WTC11 (cell line): Measurements from ENCODE around the gene AGA.

Source experiments
- ETV6 ChIP-seq: sonication (generic); formaldehyde crosslinking; IDR thresholded peaks from 2 replicates; pipeline ENCODE4 v1.8.1; 2022; ENCODE audit warnings: mild to moderate bottlenecking, missing genetic modification reagents
- NFE2L1 ChIP-seq: sonication (generic); formaldehyde crosslinking; IDR thresholded peaks from 2 replicates; pipeline ENCODE4 v1.8.1; 2023; ENCODE audit warnings: missing genetic modification reagents
- NR2C2 ChIP-seq: sonication (generic); formaldehyde crosslinking; IDR thresholded peaks from 2 replicates; pipeline ENCODE4 v1.8.0; 2022; ENCODE audit warnings: mild to moderate bottlenecking, missing genetic modification reagents
- TEAD1 ChIP-seq: sonication (generic); formaldehyde crosslinking; IDR thresholded peaks from 2 replicates; pipeline ENCODE4 v1.8.0; 2022; ENCODE audit warnings: mild to moderate bottlenecking, missing genetic modification reagents
- ZBTB21 ChIP-seq: sonication (generic); formaldehyde crosslinking; IDR thresholded peaks from 2 replicates; pipeline ENCODE4 v1.8.1; 2023; ENCODE audit warnings: mild to moderate bottlenecking, missing genetic modification reagents, borderline replicate concordance
- ZNF232 ChIP-seq: sonication (generic); formaldehyde crosslinking; IDR thresholded peaks from 2 replicates; pipeline ENCODE4 v1.8.0; 2022; ENCODE audit warnings: mild to moderate bottlenecking, missing genetic modification reagents
- ZNF317 ChIP-seq: sonication (generic); formaldehyde crosslinking; IDR thresholded peaks from 2 replicates; pipeline ENCODE4 v1.8.1; 2023; ENCODE audit warnings: low read depth, mild to moderate bottlenecking, moderate library complexity, missing genetic modification reagents, borderline replicate concordance
- TF ChIP-seq, protein P1 (sequence below): fragments of 200-600 bp; IDR thresholded peaks from 2 replicates; pipeline ENCODE4 v1.8.0; 2022; ENCODE audit warnings: antibody characterized with exemption
- TF ChIP-seq, protein P2 (sequence below): sonication (generic); formaldehyde crosslinking; IDR thresholded peaks from 2 replicates; pipeline ENCODE4 v1.8.0; 2022; ENCODE audit warnings: mild to moderate bottlenecking, missing genetic modification reagents
- TF ChIP-seq, protein P3 (sequence below): sonication (generic); formaldehyde crosslinking; IDR thresholded peaks from 2 replicates; pipeline ENCODE4 v1.8.1; 2023; ENCODE audit warnings: mild to moderate bottlenecking, missing genetic modification reagents
- TF ChIP-seq, protein P4 (sequence below): sonication (generic); formaldehyde crosslinking; IDR thresholded peaks from 2 replicates; pipeline ENCODE4 v1.8.0; 2022; ENCODE audit warnings: missing genetic modification reagents
- TF ChIP-seq, protein P5 (sequence below): sonication (generic); formaldehyde crosslinking; IDR thresholded peaks from 2 replicates; pipeline ENCODE4 v1.8.1; 2022; ENCODE audit warnings: mild to moderate bottlenecking, moderate library complexity, missing genetic modification reagents

DNA sequence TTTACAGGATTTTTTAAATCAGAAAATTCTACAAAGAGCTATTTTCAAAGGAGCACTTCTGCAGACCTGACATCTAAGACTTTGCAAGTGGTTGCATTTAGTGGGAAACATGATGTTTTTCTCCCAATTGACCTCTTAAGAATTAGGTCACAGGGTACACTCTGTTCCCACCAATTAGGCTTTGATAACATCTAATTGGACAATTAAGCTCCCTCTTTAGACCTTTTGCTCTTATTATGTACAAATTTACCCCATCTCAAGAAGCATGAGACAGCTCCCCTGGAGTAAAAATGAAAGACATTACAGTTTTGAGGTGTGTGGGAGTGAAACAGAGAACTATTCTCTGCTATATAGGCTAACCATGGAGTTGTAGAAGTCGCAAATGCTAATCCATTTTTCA lies 31.8 kb upstream of the AGA start:
- TF ChIP-seq, protein P1, sequence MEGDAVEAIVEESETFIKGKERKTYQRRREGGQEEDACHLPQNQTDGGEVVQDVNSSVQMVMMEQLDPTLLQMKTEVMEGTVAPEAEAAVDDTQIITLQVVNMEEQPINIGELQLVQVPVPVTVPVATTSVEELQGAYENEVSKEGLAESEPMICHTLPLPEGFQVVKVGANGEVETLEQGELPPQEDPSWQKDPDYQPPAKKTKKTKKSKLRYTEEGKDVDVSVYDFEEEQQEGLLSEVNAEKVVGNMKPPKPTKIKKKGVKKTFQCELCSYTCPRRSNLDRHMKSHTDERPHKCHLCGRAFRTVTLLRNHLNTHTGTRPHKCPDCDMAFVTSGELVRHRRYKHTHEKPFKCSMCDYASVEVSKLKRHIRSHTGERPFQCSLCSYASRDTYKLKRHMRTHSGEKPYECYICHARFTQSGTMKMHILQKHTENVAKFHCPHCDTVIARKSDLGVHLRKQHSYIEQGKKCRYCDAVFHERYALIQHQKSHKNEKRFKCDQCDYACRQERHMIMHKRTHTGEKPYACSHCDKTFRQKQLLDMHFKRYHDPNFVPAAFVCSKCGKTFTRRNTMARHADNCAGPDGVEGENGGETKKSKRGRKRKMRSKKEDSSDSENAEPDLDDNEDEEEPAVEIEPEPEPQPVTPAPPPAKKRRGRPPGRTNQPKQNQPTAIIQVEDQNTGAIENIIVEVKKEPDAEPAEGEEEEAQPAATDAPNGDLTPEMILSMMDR, result no peak
- TF ChIP-seq, protein P2, sequence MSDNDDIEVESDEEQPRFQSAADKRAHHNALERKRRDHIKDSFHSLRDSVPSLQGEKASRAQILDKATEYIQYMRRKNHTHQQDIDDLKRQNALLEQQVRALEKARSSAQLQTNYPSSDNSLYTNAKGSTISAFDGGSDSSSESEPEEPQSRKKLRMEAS (CRISPR knock-in tag), result no peak
- TF ChIP-seq NFE2L1 (CRISPR knock-in tag) (no peak), ZNF232 (CRISPR knock-in tag) (no peak), TEAD1 (CRISPR knock-in tag) (no peak), ZNF317 (CRISPR knock-in tag) (no peak), ZBTB21 (no peak), NR2C2 (no peak), ETV6 (CRISPR knock-in tag) (no peak)
- TF ChIP-seq, protein P3, sequence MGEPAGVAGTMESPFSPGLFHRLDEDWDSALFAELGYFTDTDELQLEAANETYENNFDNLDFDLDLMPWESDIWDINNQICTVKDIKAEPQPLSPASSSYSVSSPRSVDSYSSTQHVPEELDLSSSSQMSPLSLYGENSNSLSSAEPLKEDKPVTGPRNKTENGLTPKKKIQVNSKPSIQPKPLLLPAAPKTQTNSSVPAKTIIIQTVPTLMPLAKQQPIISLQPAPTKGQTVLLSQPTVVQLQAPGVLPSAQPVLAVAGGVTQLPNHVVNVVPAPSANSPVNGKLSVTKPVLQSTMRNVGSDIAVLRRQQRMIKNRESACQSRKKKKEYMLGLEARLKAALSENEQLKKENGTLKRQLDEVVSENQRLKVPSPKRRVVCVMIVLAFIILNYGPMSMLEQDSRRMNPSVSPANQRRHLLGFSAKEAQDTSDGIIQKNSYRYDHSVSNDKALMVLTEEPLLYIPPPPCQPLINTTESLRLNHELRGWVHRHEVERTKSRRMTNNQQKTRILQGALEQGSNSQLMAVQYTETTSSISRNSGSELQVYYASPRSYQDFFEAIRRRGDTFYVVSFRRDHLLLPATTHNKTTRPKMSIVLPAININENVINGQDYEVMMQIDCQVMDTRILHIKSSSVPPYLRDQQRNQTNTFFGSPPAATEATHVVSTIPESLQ (CRISPR knock-in tag), result no peak
- TF ChIP-seq, protein P4, sequence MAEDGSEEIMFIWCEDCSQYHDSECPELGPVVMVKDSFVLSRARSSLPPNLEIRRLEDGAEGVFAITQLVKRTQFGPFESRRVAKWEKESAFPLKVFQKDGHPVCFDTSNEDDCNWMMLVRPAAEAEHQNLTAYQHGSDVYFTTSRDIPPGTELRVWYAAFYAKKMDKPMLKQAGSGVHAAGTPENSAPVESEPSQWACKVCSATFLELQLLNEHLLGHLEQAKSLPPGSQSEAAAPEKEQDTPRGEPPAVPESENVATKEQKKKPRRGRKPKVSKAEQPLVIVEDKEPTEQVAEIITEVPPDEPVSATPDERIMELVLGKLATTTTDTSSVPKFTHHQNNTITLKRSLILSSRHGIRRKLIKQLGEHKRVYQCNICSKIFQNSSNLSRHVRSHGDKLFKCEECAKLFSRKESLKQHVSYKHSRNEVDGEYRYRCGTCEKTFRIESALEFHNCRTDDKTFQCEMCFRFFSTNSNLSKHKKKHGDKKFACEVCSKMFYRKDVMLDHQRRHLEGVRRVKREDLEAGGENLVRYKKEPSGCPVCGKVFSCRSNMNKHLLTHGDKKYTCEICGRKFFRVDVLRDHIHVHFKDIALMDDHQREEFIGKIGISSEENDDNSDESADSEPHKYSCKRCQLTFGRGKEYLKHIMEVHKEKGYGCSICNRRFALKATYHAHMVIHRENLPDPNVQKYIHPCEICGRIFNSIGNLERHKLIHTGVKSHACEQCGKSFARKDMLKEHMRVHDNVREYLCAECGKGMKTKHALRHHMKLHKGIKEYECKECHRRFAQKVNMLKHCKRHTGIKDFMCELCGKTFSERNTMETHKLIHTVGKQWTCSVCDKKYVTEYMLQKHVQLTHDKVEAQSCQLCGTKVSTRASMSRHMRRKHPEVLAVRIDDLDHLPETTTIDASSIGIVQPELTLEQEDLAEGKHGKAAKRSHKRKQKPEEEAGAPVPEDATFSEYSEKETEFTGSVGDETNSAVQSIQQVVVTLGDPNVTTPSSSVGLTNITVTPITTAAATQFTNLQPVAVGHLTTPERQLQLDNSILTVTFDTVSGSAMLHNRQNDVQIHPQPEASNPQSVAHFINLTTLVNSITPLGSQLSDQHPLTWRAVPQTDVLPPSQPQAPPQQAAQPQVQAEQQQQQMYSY (CRISPR knock-in tag), result no peak
- TF ChIP-seq, protein P5, sequence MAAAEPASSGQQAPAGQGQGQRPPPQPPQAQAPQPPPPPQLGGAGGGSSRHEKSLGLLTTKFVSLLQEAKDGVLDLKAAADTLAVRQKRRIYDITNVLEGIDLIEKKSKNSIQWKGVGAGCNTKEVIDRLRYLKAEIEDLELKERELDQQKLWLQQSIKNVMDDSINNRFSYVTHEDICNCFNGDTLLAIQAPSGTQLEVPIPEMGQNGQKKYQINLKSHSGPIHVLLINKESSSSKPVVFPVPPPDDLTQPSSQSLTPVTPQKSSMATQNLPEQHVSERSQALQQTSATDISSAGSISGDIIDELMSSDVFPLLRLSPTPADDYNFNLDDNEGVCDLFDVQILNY (CRISPR knock-in tag), result no peak
